Esophagus squamous epithelium (tissue), 4 donors: Measurements from ENCODE around the gene RNF220.

Experiments used
- CTCF ChIP-seq, 6 experiments: fragments of 450-650 bp in 4 of 6; fragments of 200-600 bp in 2 of 6; sonication (generic) in 2 of 6; IDR thresholded peaks; one replicate each; pipeline ENCODE4 v1.5.1; 2016 to 2019; ENCODE audit warnings: antibody characterized with exemption in 6 of 6, mild to moderate bottlenecking in 4 of 6, moderate library complexity in 4 of 6
- POLR2A ChIP-seq, 4 donors: fragments of 450-650 bp; IDR thresholded peaks; one replicate each; pipeline ENCODE4 v1.6.1; 2017; ENCODE audit warnings: antibody characterized with exemption in 4 of 4, mild to moderate bottlenecking in 4 of 4, moderate library complexity in 3 of 4

DNA sequence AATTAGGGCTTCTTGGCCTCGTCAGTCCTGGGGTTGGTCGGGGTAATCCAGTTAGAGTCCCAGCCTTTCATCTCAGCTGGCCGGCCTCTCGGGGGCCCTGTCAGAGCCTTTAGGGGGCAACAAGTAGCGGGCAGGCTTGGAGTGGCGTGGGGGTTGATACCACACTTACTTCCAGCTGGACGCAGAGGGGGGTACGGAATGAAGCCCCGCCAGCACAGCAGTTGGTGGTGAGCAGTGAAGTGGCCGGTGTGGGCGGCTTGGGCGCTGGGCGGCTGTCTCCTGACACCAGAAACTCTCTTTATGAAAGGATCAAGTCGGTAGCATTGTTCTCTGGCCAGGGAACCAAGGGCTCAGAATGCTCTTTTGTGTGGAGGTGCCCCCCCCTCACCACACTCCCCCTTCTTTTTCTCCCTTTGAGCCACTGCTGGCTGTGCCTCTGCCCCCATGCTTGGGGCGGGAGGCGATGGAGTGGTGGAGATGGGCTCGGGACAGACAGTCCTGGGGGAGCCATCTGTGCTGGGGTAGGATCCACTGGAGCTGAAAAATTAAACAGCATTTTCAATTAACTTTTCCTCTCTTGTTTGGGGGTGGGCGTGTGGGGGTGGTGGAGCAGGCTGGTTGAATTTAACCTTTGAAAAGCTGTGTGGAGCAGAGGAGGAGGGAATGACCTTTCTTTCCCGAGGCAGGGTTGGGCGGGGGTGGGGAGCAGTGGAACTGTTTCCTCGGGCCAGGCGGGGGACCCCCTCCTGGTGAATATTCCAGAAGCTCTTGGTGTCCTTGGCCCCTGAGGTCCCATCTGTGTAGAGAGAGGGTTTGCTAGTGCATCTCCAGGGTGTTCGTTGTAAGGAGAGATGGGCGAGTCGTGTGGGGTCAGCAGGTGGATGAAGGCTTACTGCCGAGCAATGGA lies 102.7 kb downstream of the RNF220 start:
- no peak for TF ChIP-seq CTCF (IDR thresholded peaks at IDR 0.05)
- TF ChIP-seq POLR2A (IDR thresholded peaks at IDR 0.05) = no peak
